GM12873 (cell line): ENCODE data around the gene TMEM260.

ENCODE experiments used
- CTCF ChIP-seq: IDR thresholded peaks from 2 replicates; pipeline ENCODE4 v1.5.1; 2012; ENCODE audit warnings: low read depth, mild to moderate bottlenecking, moderate library complexity, low read length, control low read depth; ENCODE audit not compliant: insufficient read depth; ENCODE audit errors: missing control alignments

TMEM260 gene

DNA sequence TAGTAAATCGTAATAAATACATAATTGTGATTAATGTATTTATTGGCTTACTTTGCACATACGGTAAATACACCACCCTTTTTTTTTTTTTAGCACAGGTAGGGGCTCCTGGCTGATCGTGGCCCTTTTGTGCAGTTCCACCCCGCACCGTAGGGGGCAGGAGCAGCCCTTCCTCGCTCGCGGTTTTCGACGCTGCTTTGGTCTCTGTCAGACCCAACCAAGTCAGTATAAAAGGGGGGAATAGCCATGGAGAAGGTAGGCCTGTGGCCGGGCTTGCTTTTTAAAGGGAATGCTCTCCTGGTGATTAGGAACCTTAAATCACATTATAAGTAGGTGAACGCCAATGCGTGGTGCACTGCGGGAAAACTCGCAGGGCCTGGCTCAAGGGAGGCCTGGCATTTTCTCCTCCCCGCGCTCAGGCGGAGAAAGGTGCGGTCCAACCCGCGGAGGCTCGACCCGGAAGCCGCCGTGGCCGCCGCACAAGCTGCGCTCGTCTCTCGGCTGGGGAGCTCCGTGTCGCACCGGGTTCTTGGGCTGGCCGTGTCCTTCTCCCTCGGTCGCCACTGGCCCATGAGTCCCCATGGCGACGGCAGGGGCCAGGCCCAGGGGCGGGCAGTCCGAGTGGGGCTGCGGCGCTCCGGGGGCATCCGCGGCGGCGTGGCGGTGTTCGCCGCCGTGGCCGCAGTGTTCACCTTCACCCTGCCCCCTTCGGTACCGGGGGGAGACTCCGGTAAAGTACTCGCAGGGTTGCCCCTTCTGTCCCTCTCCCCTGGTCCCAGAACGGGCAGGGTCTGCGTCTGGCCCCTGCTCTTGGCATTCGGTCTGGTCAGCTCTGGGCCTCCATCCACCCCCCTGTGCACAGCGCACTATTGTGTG lies at the start of gene TMEM260:
Gene TMEM260, plus strand, starts transcription at position 454 of the 876 bp plus-strand sequence. Its CDS starts 117 bp downstream, at position 571.
- peak; percentile 83 for TF ChIP-seq CTCF

DNA sequence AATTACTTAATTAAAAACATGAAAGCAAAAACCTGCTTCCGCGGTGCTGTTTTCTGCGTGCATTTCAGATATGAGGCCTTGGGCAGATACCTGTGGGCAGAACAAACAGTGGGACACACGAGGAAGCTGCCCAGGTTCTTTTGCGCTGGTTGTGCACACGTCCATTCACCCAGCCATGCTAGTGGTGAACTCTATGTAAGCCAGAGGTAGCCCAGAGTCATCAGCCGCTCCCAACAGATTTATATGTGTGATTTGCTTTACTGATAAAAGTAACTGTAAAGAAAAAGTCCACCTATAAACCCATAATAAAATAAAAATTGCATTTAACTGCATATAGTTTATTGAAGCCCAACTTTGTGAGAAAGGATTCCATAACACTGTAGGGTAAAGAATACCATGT lies 47.1 kb upstream of the TMEM260 start:
- TF ChIP-seq CTCF = no peak

DNA sequence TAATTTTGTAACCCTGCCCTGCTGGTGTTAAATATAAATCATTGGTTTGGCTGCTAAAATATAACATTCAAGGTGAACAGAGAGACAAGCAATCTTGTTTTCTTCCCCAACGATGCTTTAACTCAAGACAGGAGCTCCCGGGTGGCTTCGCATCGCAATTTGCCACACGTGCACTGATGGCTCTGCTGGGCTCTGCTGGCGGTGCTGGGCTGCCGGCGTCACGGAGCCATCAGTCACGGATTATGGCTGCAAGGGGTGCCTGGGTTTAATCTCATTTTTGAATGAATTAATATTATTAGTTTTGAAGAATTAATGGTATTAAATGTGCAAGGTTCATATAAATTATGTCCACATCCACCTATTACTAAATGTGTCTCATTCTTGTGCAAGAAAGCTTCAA lies 44.9 kb upstream of the TMEM260 start:
- TF ChIP-seq CTCF = no peak

- no peak for TF ChIP-seq CTCF
Measured at GRCh38 chr14:56539862-56540261, 39.7 kb upstream of the TMEM260 start.

GRCh38 chr14:56543436-56543835 lies 36.2 kb upstream of the TMEM260 start:
- TF ChIP-seq CTCF = no peak

DNA sequence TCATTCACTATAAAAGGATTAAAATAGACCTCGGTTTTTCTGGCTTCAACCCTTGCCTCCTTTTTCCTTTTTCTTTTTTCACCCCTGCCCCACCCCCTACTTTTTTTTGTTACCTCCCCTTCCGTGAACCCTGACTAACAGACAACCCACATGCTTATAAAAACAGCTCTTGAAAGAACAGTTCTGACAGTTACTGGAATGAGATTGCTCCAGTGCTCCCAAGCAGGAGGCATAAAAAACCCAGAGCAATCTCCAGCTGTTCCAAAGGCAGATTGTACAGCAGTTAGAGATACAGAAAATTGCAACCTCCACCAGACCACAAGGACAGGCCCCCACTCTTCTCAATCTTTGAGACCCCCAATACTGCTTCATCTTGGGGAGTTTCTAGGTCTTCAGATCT lies 29.9 kb upstream of the TMEM260 start:
- TF ChIP-seq CTCF = no peak

DNA sequence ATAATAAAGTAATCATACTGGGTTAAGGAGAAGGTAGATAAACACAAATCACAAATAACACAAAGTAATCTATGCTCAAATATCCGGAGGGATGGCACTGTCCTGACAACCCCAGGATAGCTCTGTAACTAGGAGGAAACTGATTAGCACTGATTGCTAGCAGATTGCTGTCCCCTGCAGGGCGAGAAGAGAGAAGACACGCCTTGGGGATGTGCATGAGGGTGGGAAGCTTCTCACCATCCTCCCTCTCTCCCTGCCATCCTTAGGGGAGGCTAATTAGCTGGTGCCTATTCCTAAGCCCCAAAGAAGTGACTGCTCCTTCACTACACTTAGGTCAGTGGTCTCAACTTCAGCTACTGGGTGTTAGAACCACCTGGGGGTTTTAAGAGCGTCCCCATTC lies 27.0 kb upstream of the TMEM260 start:
- no peak for TF ChIP-seq CTCF
